GM19467 (cell line): ENCODE data around the gene DENND2D.

ENCODE experiments used
- ATAC-seq: cut with Tn5 transposase; IDR thresholded peaks from one replicate; pipeline ENCODE4 v1.9.1; 2021; ENCODE audit warnings: mild to moderate bottlenecking, moderate library complexity; ENCODE audit not compliant: unreplicated experiment

DENND2D gene

GRCh38 chr1:111179968-111180533, 20.4 kb downstream of the DENND2D start:
- no peak for ATAC-seq

GRCh38 chr1:111176678-111177077, 23.8 kb downstream of the DENND2D start:
- peak; percentile 57 for ATAC-seq

GRCh38 chr1:111175349-111175748, 25.1 kb downstream of the DENND2D start:
- ATAC-seq: no peak

- ATAC-seq: no peak
These were observed 26.4 kb downstream of the DENND2D start for GRCh38 chr1:111174070-111174469.

- no peak for ATAC-seq
These were observed 28.0 kb downstream of the DENND2D start for GRCh38 chr1:111172463-111172862.

GRCh38 chr1:111164151-111164550, 36.3 kb downstream of the DENND2D start:
- no peak for ATAC-seq

GRCh38 chr1:111163363-111163762, 37.1 kb downstream of the DENND2D start:
- ATAC-seq: no peak

- no peak for ATAC-seq
These were observed 38.0 kb downstream of the DENND2D start for GRCh38 chr1:111162488-111162880.

- no peak for ATAC-seq
These were observed 38.5 kb downstream of the DENND2D start for GRCh38 chr1:111161843-111162487.

- no peak for ATAC-seq
These were observed 43.0 kb downstream of the DENND2D start for GRCh38 chr1:111157431-111157830.

GRCh38 chr1:111154021-111154999, 46.1 kb downstream of the DENND2D start:
- ATAC-seq: no peak

GRCh38 chr1:111151838-111152237, 48.6 kb downstream of the DENND2D start:
- no peak for ATAC-seq

- ATAC-seq: no peak
These were observed 52.0 kb downstream of the DENND2D start for GRCh38 chr1:111148376-111148881.

GRCh38 chr1:111147948-111148347, 52.5 kb downstream of the DENND2D start:
- no peak for ATAC-seq

GRCh38 chr1:111145963-111146768, 54.3 kb downstream of the DENND2D start:
- no peak for ATAC-seq

- ATAC-seq: no peak
These were observed 54.9 kb downstream of the DENND2D start for GRCh38 chr1:111145542-111145941.

- no peak for ATAC-seq
These were observed 58.0 kb downstream of the DENND2D start for GRCh38 chr1:111142356-111142975.

- no peak for ATAC-seq
These were observed 58.9 kb downstream of the DENND2D start for GRCh38 chr1:111141245-111142220.

- ATAC-seq: peak; percentile 25
These were observed 59.8 kb downstream of the DENND2D start for GRCh38 chr1:111140680-111140967.
